ENCODE data around the gene CR2.
"Not testable (repeated sequence)": the region's sequence is repeated elsewhere in the genome, so short reads cannot be mapped to it uniquely, and the experiment has no call there.

The CR2 gene

DNA sequence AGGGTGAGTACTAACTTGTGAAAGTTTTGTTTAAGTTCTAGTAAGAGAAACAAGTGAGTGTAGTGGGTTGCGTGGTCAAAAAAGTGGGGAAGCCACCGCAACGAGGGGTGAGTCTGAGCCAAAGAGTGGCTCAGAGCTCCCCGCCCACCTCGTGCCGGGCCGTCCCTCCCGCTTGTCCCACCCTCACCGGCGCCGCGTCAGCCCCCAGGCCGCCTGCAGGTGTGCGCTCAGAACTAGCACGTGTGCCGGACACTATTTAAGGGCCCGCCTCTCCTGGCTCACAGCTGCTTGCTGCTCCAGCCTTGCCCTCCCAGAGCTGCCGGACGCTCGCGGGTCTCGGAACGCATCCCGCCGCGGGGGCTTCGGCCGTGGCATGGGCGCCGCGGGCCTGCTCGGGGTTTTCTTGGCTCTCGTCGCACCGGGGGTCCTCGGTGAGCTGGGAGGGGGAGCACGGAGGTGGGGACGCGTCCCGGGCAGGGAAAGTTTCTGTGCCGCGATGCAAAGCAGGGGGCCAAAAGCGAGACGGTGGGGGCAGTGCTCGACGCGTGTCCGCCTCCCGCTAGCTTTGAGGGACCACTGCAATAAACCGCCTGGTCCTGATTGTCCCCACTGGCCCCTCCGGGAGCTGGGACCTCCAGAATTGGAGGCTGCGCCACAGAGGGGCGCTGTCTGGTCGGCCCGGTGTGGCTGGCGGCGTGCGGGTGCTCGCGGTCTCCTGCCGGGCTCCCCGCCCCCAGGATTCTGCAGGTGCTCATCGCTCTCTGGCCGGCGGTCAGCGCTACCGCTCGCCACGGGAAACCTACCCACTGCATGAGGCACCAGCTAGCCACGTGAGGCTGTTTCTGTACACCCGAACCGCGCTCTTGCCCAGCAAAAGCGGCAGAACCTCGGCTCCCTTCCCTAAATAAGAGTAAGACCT is at the start of gene CR2:
TSS of gene CR2 (plus strand) at position 283 of the 919 bp plus-strand sequence. CDS start at position 374, 91 bp downstream.
- DNase-seq (ENCODE audit: low read depth in 2 of 2) = peak; percentile 36 to 38

DNA sequence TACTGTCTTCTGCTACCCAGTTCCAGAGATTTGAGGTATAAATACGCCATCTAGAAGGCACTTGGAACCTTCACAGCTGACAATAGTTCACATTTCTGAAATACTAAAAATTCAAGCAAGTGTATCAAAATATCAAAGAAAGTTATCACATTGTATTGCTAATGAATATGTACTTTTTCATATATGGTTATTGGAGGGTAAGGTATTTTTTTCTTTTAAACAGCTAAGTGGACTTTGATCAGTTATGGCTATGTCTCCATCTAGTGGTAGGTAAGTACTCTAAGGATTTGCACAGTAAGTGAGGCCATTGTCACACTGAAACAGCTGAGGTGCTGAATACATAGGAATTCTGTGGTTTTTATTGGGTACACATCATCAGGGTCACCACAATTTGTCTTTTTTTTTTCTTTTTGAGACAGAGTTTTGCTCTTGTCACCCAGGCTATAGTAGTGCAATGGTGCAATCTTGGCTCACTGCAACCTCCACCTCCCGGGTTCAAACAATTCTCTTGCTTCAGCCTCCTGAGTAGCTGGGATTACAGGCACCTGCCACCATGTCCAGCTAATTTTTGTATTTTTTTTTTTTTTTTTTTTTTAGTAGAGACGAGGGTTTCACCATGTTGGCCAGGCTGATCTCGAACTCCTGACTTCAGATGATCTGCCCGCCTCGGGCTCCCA is 49.1 kb upstream of the CR2 start:
- no peak for DNase-seq (ENCODE audit: low read depth in 2 of 2)

DNA sequence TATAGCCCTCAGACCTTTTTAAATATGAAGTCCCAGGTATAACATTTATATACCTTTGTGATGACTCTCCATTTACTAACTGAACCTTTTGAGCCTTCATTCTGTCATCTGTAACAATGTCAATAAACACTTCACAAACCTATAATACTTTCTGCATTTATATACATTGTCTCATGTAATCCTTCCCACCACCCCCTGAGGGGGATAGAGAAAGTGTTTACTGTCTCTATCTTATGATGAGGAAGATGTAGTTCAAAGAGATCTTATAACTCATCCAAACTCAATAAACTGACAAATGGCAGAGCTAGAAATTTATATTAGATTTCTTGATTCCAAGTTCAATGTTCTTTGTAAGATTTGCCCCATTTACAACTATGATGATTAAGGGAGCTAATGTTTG is 48.3 kb upstream of the CR2 start:
- DNase-seq (ENCODE audit: low read depth in 2 of 2) = no peak

DNA sequence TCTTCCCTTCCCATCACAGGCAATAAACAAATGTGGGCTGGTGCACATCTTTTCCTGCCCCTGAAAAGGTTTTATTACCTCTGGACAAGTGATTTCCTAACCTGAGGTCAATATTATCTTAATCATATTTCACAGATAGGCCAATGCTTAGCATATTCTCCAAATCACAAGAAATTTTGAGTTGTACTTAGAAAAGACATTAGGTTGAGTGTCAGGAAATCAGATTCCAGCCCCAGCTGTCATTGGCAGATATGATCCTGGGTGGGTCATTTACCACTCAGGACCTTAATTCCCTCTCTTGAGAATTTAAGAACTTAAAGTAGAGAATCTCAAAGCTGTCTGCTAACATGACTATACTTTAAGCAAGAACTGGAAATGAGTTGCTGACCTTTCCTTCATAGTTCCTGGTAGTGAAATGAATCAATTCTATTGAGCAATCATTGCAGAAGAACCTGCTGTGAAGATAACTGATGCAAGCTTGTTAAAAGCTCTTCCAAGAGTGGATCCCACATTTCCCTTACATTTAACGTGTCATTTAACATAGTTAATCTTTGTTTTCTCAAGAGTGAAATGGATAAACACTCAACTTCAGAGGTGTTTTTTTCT is 46.4 kb upstream of the CR2 start:
- no peak for DNase-seq (ENCODE audit: low read depth in 2 of 2)

DNA sequence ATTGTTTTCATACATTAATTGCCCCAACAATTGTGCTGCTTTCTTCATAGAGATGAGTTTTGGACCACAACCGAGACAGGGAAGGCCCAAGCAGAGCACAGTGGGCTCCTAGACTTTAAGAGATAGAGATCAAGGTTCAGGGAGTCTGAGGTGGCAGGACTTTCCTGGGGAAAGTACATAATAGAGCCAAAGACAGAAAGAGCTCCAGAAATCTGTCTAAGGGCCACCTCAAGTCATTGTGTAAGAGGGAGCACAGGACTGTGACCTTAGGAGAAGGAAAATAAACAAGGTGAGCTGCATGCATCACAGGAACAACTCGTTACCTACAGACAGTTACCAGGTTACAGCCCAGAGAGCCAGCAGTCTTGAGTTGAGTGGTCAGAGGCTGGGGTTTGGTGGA is 41.3 kb upstream of the CR2 start:
- no peak for DNase-seq (ENCODE audit: low read depth in 2 of 2)

DNA sequence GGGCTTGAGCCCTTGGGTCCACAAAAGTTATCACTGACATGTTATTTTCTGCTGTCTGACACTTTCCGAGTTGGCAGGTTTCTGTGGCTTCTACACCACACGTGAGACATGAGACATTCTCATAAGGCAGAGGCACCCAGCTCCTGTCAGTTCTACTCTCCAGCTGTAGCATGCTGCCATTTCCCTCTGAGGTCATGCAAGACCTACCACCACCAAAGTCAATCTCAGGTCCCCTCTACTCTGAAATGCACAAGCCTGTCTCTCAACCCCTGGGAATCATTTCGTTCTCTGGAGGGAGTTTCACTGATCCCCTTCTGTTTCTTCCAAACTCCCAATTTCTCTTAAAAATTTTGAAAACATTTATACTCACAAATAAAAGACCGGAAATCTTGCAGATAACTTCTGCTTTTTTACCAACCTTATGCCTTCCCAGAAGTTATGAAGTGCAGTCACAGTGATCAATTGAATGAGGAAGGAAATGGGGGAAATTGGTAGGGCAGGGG is 39.5 kb upstream of the CR2 start:
- no peak for DNase-seq (ENCODE audit: low read depth in 2 of 2)

DNA sequence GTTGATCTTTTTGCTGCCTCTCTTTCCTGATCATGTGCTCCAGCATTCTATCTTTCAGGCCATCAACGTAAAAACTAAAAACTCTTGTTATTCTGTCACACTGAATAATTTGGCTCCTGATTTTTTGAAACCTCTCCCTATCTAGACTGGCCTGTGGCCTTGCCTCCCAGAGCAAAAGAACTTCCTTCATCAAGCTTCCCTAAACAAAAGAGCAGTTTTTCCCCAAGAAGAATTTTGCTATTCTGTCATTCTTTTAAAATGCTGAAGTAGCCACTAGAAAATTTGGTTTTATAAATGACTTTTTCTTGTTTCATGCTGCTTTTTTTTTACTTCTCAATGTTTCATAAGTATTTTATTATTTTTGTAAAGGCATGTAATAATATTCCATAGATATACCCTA is 37.1 kb upstream of the CR2 start:
- no peak for DNase-seq (ENCODE audit: low read depth in 2 of 2)

DNA sequence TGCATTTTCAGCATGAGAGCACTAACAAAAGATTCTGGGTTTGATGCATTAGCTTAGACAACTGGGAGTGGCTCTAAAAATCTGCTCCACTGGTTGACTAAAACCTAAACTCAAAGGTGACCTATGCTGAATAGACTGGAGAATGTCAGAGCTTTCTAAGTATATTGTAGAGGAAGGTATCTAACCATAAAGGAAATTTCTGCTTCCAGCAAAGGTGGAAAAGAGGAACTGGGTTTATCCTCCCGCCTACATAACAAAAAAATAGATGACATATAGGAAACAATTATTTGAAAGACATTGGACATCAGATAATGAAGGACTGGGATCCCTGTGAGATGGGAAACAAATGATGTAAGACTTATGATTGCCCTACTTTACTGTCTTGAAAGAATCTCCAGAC is 35.8 kb upstream of the CR2 start:
- no peak for DNase-seq (ENCODE audit: low read depth in 2 of 2)

DNA sequence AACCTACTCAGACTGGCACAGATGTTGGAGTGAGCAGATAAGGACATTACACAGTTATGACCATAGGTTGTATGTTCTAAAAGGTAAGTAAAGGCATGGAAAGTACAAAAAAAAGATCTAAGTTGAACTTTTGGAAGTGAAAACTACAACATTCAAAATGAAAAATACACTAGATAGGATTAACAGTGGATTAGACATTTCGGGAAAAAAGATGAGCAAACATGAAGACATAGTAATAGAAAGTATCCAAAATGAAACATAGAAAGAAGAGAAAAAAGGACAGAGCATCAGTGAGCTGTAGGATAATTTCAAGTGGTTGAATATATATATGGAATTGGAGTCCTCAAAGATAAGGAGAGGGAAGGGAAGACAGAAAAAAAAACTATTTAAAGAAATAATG is 34.0 kb upstream of the CR2 start:
- DNase-seq (ENCODE audit: low read depth in 2 of 2) = no peak

DNA sequence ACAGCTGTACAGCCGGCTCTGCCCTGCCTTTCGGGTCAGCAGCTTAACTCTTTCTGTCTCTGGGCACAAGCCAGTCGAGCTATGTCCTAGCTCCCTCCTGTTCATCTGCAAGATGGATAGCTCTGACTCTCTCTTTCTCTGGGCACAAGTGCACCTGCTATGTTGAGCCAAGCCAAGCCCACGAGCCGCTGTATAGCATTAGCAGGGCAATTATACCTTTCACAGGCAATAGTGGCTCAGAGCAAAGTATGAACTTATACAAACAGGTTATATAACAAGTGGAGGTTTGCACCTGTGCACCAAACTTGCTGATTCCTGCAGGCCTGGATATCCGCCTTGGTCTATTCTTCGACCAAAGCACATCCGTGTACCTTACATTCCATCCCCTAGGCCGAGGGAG is 33.0 kb upstream of the CR2 start:
- DNase-seq (ENCODE audit: low read depth in 2 of 2) = no peak

DNA sequence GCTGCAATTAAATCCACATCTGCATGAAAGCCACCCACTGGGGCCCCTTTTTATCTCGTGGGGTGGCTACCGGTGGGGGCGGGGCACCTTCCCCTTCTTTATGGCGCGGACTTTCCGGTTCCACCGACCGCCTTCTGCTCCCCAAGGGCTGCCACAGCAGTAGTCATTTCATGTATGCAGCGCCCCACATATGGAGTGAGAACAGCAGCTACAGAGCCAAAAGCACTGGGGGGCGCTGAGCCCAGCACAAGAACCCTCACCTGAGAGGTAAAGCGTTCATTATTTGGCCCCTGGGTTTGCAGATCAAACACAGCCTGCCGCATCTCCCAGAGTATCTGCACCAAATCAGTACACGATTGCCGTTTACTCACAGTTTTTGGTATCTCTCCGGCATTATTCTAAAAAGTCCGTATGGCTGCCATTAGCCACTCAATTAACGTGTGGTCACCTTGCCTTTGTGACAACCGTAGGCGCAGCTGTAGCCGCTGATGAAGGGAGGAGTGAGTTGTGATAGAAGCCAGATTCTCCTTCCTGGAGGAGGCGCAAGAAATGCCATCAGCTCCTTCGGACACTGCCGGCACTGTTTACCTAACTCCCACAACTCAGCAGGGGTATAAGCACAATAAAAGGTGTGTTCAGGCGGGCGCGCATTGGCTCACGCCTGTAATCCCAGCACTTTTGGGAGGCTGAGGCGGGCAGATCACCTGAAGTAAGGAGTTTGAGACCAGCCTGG is 30.4 kb upstream of the CR2 start:
- no peak for DNase-seq (ENCODE audit: low read depth in 2 of 2)

DNA sequence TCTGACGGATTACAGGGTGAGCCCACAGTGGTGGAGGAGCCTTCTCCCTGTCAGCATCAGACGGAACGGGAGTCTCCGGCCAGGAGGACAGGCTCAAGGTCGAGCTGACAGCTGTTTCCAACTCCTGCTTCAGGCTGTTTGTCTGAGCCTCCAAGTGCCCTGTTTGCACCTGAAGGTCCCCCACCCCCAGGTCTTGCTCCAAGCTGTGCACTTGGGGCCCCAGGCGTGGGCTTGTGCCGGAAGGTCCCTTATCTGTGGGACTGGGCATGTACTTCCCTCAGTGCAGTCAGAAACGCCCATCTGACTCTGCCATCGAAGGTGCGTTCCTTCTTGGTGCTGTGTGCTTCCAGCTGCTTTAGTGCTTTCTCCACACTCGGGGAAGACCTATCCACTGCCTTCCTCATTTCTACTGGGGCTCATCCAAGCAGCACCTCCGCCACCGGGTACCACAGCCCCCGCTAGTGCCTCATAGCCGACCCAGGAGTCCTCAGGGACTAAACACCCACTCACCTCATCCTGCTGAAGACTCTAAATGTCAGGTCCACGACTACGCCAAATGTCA is 29.5 kb upstream of the CR2 start:
- DNase-seq (ENCODE audit: low read depth in 2 of 2) = no peak

DNA sequence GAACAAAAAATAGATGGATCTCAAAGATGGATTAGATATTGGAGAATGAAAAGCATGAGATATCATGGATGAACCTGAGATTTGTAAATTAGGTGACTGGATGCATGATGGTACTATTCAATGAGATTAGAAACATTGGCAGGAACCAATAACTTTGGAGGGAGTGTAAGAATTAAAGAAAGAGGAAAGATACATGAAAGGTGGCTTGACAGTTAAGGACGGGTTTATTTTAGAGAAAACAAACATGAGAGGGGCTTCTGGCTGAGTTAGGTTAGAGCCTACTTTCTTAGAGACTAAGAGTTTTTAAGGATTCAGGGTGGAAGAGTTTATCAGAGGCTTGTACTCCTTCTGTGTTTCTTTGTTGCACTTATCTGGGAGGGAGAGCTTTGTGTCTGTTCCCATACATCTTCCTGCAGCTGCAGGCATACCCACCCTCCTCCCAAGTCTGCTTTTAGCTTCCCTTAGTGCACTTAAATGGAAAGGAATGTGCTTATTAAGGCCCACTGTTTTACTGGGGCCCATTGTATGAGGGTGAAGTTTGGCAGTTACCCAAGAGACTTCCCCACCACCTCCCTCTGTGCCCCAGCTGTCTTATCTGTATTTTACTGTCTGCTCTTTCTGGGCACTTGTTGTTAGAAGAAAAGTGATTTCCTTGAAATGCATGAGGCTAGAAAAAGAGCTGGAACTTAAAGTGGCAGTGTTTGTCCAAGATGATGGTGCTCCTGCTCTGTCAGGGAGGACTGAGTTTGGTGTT is 26.1 kb upstream of the CR2 start:
- DNase-seq (ENCODE audit: low read depth in 2 of 2) = no peak

DNA sequence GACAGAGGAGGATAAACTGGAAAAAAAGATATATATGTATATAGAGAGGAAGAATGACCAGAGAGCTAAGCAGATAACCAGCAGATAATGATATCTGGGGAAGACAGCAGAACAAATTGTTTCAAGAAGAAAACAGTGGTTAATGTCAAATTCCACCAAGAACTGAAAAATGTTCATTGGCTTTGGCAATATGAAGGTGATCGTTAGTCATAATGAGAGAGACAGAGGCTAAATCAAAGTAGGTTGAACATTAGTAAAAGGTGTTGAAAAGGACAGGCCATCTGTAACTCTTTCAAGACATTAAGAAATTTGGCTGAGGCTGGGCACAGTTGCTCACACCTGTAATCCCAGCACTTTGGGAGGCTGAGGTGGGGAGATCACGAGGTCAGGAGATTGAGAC is 25.3 kb upstream of the CR2 start:
- DNase-seq (ENCODE audit: low read depth in 2 of 2) = no peak

DNA sequence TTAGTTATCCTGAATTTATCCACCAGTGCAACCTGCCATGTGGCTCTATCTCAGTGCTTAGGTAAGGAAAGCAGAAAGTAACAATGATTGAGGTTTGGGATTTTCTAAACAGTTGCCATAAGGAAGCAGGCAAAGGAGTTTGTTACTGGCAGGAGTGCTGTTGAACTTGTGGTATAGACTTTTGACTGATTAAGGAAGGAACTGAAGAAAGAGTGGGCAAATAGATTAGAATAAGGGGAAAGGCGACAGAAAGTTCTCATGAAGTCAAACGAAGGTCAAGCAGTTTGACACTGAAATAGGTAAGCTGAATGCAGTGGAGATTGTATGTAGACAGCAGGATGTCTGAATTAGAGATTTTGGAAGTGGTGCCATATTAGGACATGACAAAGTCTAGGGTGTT is 24.2 kb upstream of the CR2 start:
- DNase-seq (ENCODE audit: low read depth in 2 of 2) = no peak

DNA sequence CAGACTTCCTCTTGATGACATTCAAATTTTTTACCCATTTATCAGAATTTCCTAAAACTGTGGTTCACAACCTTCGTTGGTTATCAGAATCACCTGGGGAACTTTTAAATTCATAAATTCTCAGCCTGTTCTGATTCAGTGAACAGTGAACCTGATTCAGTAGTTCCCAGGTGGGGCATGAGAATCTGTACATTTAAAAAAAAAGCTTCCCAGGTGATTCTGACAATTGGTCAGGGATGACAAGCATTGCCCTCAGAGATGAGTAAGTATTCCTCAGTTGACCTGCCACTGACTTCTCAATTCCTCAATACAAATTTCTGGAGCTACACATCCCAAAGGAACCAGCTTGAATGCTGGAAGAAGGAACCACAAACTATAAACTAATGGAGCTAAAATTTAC is 23.5 kb upstream of the CR2 start:
- no peak for DNase-seq (ENCODE audit: low read depth in 2 of 2)

DNA sequence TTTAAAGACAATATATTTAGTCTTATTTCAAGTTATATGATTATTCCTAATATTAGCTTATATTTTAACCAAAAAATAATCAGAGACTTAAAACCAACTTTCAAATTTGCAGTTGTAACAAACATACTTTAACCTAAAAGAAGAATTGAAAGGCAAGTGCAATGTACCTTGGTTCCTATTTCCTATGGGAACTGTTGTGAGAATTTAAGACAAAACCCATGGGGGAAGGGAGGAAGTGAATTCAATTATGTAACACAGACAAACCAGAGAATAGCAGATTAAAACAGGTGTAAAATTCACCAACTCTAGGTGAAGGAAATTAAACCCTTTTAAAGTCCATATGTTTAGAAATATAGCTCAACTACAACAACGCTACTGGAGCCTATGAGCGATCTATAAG is 22.6 kb upstream of the CR2 start:
- DNase-seq (ENCODE audit: low read depth in 2 of 2) = no peak

DNA sequence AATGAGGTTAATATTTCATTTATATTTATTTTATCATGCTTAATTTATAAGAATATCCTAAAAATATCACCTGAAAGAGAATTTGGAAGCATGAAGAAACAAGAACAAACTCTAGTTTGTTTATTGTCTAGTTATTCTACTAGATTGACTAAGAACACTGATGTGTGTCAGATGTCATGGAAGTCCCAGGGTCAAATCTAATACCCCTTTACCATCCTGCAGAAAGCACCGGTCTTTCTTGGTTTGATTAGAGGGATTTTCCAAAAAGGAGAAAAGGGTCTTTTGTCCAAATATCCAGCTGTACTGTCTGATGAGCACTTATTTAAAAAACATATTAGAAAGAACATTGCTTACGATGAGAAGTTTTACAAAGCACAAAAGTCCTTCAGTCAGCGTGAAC is 20.7 kb upstream of the CR2 start:
- DNase-seq (ENCODE audit: low read depth in 2 of 2) = no peak

DNA sequence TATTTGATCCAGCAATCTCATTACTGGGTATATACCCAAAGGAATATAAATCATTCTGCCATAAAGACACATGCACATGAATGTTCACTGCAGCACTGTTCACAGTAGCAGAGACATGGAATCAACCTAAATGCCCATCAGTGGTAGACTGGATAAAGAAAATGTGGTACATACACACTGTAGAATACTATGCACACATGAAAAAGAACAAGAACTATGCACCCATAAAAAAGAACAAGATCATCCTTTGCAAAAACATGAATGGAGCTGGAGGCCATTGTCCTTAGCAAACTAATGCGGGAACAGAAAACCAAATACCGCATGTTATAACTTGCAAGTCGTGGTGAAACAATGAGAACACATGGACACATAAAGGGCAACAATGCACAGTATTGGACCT is 17.4 kb upstream of the CR2 start:
- DNase-seq (ENCODE audit: low read depth in 2 of 2) = not testable (repeated sequence)

DNA sequence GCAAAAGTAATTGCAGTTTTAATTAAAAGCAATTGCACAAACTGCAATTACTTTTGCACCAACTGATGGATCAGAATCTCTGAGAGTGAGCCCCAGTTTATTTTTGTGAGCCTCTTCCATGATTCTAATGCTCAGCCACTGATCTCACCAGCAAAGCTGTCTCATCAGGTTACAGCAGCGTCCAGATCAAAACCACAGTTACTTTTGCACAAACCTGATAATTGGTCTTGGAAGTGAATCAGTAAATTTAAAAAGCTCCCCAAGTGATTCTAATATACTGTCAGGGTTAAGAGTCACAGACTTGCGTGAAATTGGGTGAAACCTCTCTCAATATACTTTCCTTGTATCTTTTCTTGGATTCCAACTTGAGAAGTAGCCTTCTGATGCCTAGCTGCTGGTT is 13.5 kb upstream of the CR2 start:
- no peak for DNase-seq (ENCODE audit: low read depth in 2 of 2)
